Activated B cell treated with CpG ODN at 0.5 μM for 24 hours (primary cell): ENCODE measurements around the gene FRYL. TPM values are rescaled to one million over a fixed set of nuclear protein-coding genes. Genes with fewer than 3 reads are reported as not detected.
A peak's percentile ranks its signal among the peaks of the same experiment; 100 is the strongest.

Source experiments
- ATAC-seq: fragments of 200-7000 bp; cut with Tn5 transposase; one replicate; pipeline ENCODE4 v1.10.0; 2021; ENCODE audit warnings: low read depth, mild to moderate bottlenecking, moderate library complexity
- CTCF ChIA-PET: fragments of 350-600 bp; sonication (Branson Sonifier 250); formaldehyde crosslinking; loops from one replicate; lab custom pipeline; 2021; ENCODE audit warnings: antibody characterized with exemption; lab: Charles Lee
- POLR2A ChIA-PET: fragments of 350-600 bp; sonication (Branson Sonifier 250); formaldehyde crosslinking; loops from one replicate; lab custom pipeline; 2021; ENCODE audit warnings: antibody characterized with exemption; lab: Charles Lee
- DNase-seq: peaks from one replicate; pipeline ENCODE4 v3.0.0; 2022
- H3K27ac Mint-ChIP-seq: one replicate; pipeline ENCODE4 v1.8.0; 2020; ENCODE audit warnings: mixed read lengths
- H3K27me3 Mint-ChIP-seq: one replicate; pipeline ENCODE4 v1.8.0; 2021; ENCODE audit warnings: mixed read lengths
- H3K36me3 Mint-ChIP-seq: one replicate; pipeline ENCODE4 v1.8.0; 2021; ENCODE audit warnings: low read depth, mixed read lengths
- H3K4me1 Mint-ChIP-seq: one replicate; pipeline ENCODE4 v1.8.0; 2021; ENCODE audit warnings: mixed read lengths
- H3K4me3 Mint-ChIP-seq: one replicate; pipeline ENCODE4 v1.8.0; 2020; ENCODE audit warnings: mild to moderate bottlenecking, mixed read lengths
- H3K9me3 Mint-ChIP-seq: one replicate; pipeline ENCODE4 v1.8.0; 2020; ENCODE audit warnings: mixed read lengths
- intact Hi-C: fragments of 100-400 bp; cut with micrococcal nuclease; formaldehyde crosslinking; loops from one replicate; pipeline ENCODE4 v1.15.1; 2024
- total RNA-seq: library from RNA; stranded (reverse); gene quantifications from 2 replicates; pipeline ENCODE4 v1.2.3, GENCODE V29; 2022
- TF ChIP-seq, protein P1 (sequence below): fragments of 200-600 bp; IDR thresholded peaks from one replicate; pipeline ENCODE4 v1.8.0; 2022; ENCODE audit warnings: antibody characterized with exemption, mild to moderate bottlenecking

Gene FRYL
- total RNA-seq, 1 donor from 2014 or later = 91.5 TPM

GRCh38 chr4:48565362-48566033 is 214.6 kb downstream of the FRYL start:
- ChIA-PET POLR2A (interaction anchor here (0.8 kb wide), 1 partner anchor 83 kb away, joined by 5 read pairs; no protein-coding TSS in a partner anchor), CTCF (interaction anchor here (1.5 kb wide), 1 partner anchor 13 kb away, joined by 3 read pairs; no protein-coding TSS in a partner anchor)
- Mint-ChIP-seq H3K4me1 (peaks cover 23% of the 10 kb centered on the region), H3K9me3 (no peaks in the 10 kb centered on the region), H3K4me3 (peak overlapping the region; percentile 57), H3K27ac (peak overlapping the region; percentile 69), H3K27me3 (no peaks in the 10 kb centered on the region), H3K36me3 (peaks cover 67% of the 10 kb centered on the region)
- intact Hi-C loops = no loop called here
- peak; percentile 37 for ATAC-seq
- TF ChIP-seq, protein P1, sequence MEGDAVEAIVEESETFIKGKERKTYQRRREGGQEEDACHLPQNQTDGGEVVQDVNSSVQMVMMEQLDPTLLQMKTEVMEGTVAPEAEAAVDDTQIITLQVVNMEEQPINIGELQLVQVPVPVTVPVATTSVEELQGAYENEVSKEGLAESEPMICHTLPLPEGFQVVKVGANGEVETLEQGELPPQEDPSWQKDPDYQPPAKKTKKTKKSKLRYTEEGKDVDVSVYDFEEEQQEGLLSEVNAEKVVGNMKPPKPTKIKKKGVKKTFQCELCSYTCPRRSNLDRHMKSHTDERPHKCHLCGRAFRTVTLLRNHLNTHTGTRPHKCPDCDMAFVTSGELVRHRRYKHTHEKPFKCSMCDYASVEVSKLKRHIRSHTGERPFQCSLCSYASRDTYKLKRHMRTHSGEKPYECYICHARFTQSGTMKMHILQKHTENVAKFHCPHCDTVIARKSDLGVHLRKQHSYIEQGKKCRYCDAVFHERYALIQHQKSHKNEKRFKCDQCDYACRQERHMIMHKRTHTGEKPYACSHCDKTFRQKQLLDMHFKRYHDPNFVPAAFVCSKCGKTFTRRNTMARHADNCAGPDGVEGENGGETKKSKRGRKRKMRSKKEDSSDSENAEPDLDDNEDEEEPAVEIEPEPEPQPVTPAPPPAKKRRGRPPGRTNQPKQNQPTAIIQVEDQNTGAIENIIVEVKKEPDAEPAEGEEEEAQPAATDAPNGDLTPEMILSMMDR = no peak
- no peak for DNase-seq

- no peak for DNase-seq
- CTCF ChIA-PET = no interaction called here
- Mint-ChIP-seq H3K4me3 (no peak overlapping the region), H3K9me3 (no peaks in the 10 kb centered on the region), H3K27me3 (no peaks in the 10 kb centered on the region), H3K36me3 (peaks cover 66% of the 10 kb centered on the region), H3K4me1 (peaks cover 23% of the 10 kb centered on the region), H3K27ac (peak overlapping the region; percentile 10)
- TF ChIP-seq, protein P1 = no peak
- no peak for ATAC-seq
- POLR2A ChIA-PET = no interaction called here
- intact Hi-C loops = no loop called here
Observed at GRCh38 chr4:48564151-48564550, 215.9 kb downstream of the FRYL start.

DNA sequence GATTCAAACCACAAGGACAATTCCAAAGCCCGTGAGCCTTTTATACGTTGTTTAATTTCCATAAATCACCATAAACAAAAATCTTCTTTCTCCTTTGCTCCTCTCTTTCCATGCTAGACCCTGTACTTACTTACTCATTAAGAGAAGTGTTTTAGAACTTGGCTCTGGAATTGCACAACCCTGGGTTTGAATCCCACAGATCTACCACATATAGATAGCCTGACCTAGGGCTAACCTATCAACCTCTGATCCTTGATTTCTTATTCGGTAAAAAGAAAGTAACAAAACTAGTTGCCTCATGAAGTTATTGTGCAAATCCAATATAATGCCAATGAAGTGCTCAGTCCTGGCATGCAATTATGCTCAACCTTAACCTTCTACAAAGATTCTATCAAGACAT is 221.3 kb downstream of the FRYL start:
- Mint-ChIP-seq H3K27ac (no peak overlapping the region), H3K4me1 (peaks cover under 1% of the 10 kb centered on the region), H3K4me3 (no peak overlapping the region), H3K36me3 (peaks cover 78% of the 10 kb centered on the region), H3K9me3 (peaks cover 4% of the 10 kb centered on the region), H3K27me3 (no peaks in the 10 kb centered on the region)
- TF ChIP-seq, protein P1 = no peak
- ChIA-PET POLR2A (no interaction called here), CTCF (no interaction called here)
- DNase-seq (no peak), ATAC-seq (no peak)
- intact Hi-C loops = no loop called here

GRCh38 chr4:48558026-48558425 is 222.1 kb downstream of the FRYL start:
- CTCF ChIA-PET = no interaction called here
- Mint-ChIP-seq H3K27me3 (no peaks in the 10 kb centered on the region), H3K27ac (no peak overlapping the region), H3K4me1 (no peaks in the 10 kb centered on the region), H3K4me3 (no peak overlapping the region), H3K9me3 (peaks cover 4% of the 10 kb centered on the region), H3K36me3 (peaks cover 79% of the 10 kb centered on the region)
- no peak for ATAC-seq
- POLR2A ChIA-PET = no interaction called here
- no peak for DNase-seq
- TF ChIP-seq, protein P1 = no peak
- intact Hi-C loops = no loop called here

DNA sequence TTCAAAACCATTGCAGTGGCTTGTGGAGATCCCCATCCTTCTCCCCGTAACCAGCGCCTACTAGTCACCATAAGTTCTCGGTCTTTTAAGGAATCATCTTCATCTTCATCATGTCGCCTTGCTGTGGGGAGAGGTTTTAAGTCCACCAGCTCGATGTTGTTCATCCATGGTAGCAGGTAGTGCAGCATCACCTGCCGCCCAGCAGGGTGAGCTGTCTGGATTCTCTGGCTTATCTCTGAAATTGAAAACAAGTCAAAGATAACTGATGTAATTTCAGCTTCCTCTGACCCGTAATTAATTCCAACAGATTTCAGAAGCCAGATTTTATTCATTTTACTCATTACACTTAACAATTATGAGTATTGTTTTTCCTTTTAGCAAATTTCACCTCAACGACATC is 222.6 kb downstream of the FRYL start:
- ChIA-PET POLR2A (no interaction called here), CTCF (no interaction called here)
- Mint-ChIP-seq H3K4me1 (no peaks in the 10 kb centered on the region), H3K27ac (no peak overlapping the region), H3K9me3 (peaks cover 4% of the 10 kb centered on the region), H3K4me3 (no peak overlapping the region), H3K27me3 (no peaks in the 10 kb centered on the region), H3K36me3 (peaks cover 79% of the 10 kb centered on the region)
- intact Hi-C loops = no loop called here
- TF ChIP-seq, protein P1 = no peak
- ATAC-seq = no peak
- no peak for DNase-seq
